Left renal pelvis (tissue), 4 donors: Measurements from ENCODE around the gene SULT1E1. TPM values are rescaled to one million over a fixed set of nuclear protein-coding genes. Genes with fewer than 3 reads are reported as not detected.

Source experiments
- DNase-seq, 4 donors: peaks; one replicate each; pipeline ENCODE4 v3.0.0-alpha.2; 2013; ENCODE audit warnings: low read depth in 4 of 4, low spot score in 3 of 4
- polyA plus RNA-seq, 4 donors: library from polyadenylated mRNA; unstranded; fragments of 120-200 nt; gene quantifications; one replicate each; pipeline ENCODE4 v1.2.1, GENCODE V29; 2013; ENCODE audit not compliant: insufficient read length in 4 of 4

Gene SULT1E1
- polyA plus RNA-seq, 4 donors = 114 to 751 (median 459) TPM

DNA sequence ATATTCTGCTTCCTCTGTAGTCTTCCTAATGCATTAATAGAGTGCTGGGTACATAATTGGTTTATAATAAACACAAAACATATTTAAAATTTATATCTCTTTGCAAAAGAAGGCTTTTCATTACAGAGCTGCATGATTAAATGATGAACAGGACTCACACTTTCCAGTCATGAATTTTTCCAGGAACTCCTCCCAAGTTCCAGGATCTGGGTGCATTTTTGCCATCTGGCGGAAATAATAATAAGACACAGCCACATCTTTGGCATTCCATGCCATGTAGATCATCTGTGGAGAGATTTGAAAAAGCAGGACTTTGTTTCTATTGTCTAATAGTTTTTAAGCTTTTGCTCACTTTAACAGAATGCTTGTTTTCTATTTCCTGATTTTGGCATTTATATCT, 59.3 kb downstream of the SULT1E1 start:
- no peak for DNase-seq

GRCh38 chr4:69799337-69799736, 60.6 kb downstream of the SULT1E1 start:
- DNase-seq = no peak

GRCh38 chr4:69793732-69794131, 66.2 kb downstream of the SULT1E1 start:
- DNase-seq = no peak

Other genes starting within 250 kb of the SULT1E1 start
- not detected for gene UGT2A2, start 220.5 kb downstream of the SULT1E1 start, polyA plus RNA-seq
- 1 to 10 TPM in 2 of 4 donors, under 1 TPM in 1, not detected in 1; 0.76 to 1.8 (median 1.6) TPM for gene UGT2A1, start 206.9 kb downstream of the SULT1E1 start, polyA plus RNA-seq
- gene SULT1B1, start 99.5 kb downstream of the SULT1E1 start, polyA plus RNA-seq = 1 to 10 TPM in 1 of 4 donors, under 1 TPM in 3; 0.60 to 1.3 (median 0.65) TPM
- under 1 TPM in 2 of 4 donors, not detected in 2; 0.19 to 0.23 TPM for gene CSN1S1, start 70.9 kb upstream of the SULT1E1 start, polyA plus RNA-seq
- not detected for gene CSN2, start 105.6 kb upstream of the SULT1E1 start, polyA plus RNA-seq
- gene STATH, start 135.8 kb upstream of the SULT1E1 start, polyA plus RNA-seq = under 1 TPM in 3 of 4 donors, not detected in 1; 0.34 to 0.56 (median 0.40) TPM
- gene HTN3, start 168.3 kb upstream of the SULT1E1 start, polyA plus RNA-seq = not detected
- gene HTN1, start 190.3 kb upstream of the SULT1E1 start, polyA plus RNA-seq = under 1 TPM in 1 of 4 donors, not detected in 3; 0.05 TPM